Keratinocyte (primary cell): ENCODE results near the gene ALX4.

Experiments
- CTCF ChIP-seq, 3 experiments: IDR thresholded peaks in 1 of 3; conservative IDR thresholded peaks in 1 of 3; optimal IDR thresholded peaks in 1 of 3; 2 replicates in 2 of 3; 3 replicates in 1 of 3; pipeline versions ENCODE3 to v1.5.1; 2011; ENCODE audit warnings: low read length in 3 of 3, mild to moderate bottlenecking in 3 of 3, moderate library complexity in 2 of 3, control low read depth in 1 of 3, inconsistent platforms in 1 of 3; ENCODE audit not compliant: insufficient read depth in 2 of 3; ENCODE audit errors: extremely low read depth in 1 of 3
- EZH2 ChIP-seq: IDR thresholded peaks from one replicate; pipeline ENCODE4 v1.6.1; 2012; ENCODE audit warnings: inconsistent platforms, mild to moderate bottlenecking, low read length, moderate library complexity

GRCh38 chr11:44255406-44256071, 54.4 kb downstream of the ALX4 start:
- no peak for TF ChIP-seq CTCF (optimal IDR thresholded peaks at IDR 0.05 in 1 of 3, IDR thresholded peaks at IDR 0.05 in 1 of 3, conservative IDR thresholded peaks at IDR 0.05 in 1 of 3; ENCODE audit: extremely low read depth in 1 of 3, insufficient read depth in 2 of 3, low read length in 3 of 3)
- TF ChIP-seq EZH2, result no peak
